Measurements from ENCODE around the gene CYP26A1.

- TF ChIP-seq EZH2 (IDR thresholded peaks at IDR 0.05; ENCODE audit: low read depth, unreplicated experiment) (peak; percentile 73), POLR2AphosphoS5 (IDR thresholded peaks at IDR 0.05; ENCODE audit: low read depth) (no peak), EZH2phosphoT487 (IDR thresholded peaks at IDR 0.05; ENCODE audit: unreplicated experiment) (peak; percentile 86), CTCF (conservative IDR thresholded peaks at IDR 0.05; ENCODE audit: low read depth in 2 of 2) (peak; percentile 14 to 57; a peak in 2 of 4 replicates), CREB1 (CRISPR knock-in tag; IDR thresholded peaks at IDR 0.05; ENCODE audit: low read depth) (no peak), JUNB (IDR thresholded peaks at IDR 0.05; ENCODE audit: unreplicated experiment) (no peak), STAT1 (IDR thresholded peaks at IDR 0.05; ENCODE audit: unreplicated experiment) (no peak), REST (IDR thresholded peaks at IDR 0.05; ENCODE audit: unreplicated experiment) (no peak), ETS1 (IDR thresholded peaks at IDR 0.05) (no peak), ZNF114 (CRISPR knock-in tag; IDR thresholded peaks at IDR 0.05) (no peak)
Observed at GRCh38 chr10:93068411-93069244, 5.1 kb upstream of the CYP26A1 start.

Data from GM23338 (cell line).